ENCODE measurements around the gene CAPN13.

GRCh38 chr2:30706534-30707303, 100.5 kb downstream of the CAPN13 start:
- TF ChIP-seq POLR2A (IDR thresholded peaks at IDR 0.05) (no peak), CTCF (IDR thresholded peaks at IDR 0.05) (peak; percentile 75 to 96 (median 89))

Measured in heart left ventricle (tissue), 13 donors.